ENCODE results near the gene SIRT6.
"Not testable (repeated sequence)": the region's sequence is repeated elsewhere in the genome, so short reads cannot be mapped to it uniquely, and the experiment has no call there.

SIRT6 gene

DNA sequence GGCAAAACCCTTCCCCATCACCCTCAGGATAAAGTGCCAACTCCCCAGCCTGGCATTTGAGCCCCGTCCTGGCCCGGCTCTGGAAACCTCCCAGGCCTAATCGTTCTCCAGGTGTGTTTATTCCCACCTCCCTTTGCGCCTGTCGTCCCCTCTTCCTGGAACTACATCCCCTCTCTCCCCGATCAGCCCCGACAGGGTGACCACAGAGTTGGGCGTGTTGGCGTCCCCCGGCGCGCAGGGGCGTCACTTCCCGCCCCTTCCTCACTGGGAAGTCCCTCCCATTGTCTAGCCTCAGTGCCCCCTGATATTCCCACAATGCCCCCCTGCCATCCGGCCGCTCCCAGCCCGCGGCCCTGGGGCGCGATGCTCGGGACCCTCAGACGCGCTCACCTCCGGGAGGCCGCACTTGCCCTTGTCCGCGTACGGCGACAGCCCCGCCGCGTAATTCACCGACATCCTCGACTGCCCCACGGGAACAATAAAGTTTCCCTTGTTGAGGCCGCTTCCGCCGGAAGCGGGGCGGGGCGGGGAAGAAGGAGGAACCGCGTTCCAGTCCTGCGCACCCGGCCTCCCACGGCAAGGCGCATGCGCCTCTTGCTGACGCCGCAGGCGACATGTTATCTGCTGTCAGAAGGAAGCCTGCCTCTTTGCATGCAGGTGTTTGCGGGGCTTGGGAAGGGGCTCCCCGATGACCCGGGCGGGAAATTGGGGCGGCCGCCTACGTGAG, at the start of gene SIRT6, which contains the start of gene ANKRD24:
TSS of gene SIRT6 (minus strand) at position 480 of the 727 bp plus-strand sequence. CDS start at position 456, 24 bp downstream.
TSS of gene ANKRD24 (plus strand) at position 606 of the 727 bp plus-strand sequence. CDS start 3,737 bp downstream, outside the sequence.
- peak; percentile 97 for DNase-seq (ENCODE audit: low spot score)

DNA sequence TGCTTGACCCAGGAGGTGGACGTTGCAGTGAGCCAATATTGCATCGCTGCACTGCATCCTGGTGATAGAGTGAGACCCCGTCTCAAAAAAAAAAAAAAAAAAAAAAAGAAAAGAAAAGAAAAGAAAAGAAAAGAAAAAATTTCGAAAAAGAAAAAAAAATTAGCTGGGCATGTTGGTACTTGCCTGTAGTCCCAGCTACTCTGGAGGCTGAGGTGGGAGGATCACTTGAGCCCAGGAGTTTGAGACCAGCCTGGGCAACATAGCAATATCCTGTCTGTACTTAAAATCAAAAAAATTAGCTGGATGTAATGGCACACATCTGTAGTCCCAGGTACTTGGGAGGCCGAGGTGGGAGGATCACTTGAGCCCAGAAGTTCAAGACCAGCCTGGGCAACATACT, 49.8 kb upstream of the SIRT6 start:
- not testable (repeated sequence) for DNase-seq (ENCODE audit: low spot score)

DNA sequence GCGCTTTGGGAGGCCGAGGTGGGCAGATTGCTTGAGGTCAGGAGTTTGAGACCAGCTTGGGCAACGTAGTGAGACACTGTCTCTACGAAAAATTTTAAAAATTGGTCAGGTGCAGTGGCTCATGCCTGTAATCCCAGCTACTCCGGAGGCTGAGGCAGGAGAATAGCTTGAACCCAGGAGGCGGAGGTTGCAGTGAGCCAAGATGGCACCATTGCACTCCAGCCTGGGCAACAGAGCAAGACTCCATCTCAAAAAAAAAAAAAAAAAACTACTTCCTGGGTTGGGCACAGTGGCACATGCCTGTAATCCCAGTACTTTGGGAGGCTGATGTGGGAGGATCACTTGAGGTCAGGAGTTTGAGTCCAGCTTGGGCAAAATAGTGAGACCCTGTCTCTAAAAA, 49.2 kb upstream of the SIRT6 start:
- DNase-seq (ENCODE audit: low spot score), result not testable (repeated sequence)

DNA sequence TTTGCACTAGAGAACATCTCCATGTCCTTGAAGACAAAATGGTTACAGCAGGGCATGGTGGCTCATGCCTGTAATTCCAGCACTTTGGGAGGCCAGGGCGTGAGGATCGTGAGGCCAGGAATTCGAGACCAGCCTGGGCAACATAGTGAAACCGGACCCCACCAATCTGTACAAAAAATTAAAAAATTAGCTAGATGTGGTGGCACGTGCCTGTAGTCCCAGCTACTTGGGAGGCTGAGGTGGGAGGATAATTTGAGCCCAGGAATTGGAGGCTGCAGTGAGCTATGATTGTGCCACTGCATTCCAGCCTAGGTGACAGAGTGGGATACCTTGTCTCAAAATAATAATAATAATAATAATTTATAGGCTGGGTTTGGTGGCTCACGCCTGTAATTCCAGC, 47.9 kb upstream of the SIRT6 start:
- DNase-seq (ENCODE audit: low spot score), result not testable (repeated sequence)

DNA sequence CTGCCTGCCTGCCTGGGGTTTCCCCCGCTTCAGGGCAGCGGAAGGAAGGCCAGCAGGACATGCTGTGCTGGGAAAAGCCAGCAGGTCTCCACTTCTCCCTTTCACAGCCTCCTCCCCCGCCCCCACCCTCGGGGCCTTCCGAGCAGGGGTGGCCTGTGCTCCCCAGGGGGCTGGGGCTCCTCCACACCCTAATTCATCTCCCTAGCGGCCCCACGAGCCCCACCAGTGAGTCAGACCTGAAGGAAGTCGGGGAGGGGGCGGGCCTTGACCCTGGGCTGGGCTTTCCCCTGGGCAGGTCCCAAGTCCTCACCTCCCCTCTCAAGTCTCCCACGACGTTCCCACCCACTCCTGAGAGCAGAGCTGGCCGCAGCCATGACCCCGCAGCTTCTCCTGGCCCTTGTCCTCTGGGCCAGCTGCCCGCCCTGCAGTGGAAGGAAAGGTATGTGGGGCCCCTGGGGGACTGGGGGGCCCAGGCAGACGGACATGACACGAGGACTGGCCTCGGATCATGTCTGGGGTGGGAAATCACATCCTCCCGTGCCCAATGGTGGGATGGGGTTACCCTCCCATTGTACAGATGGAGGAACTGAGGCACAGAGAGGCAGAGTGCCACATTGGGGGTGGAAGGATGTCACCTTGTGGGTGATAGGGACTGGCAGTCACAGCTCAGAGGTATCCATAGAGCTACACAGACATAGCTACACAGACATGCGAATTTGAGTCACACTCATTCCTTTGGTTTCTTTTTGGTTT, 47.0 kb upstream of the SIRT6 start, which contains the start of gene EBI3:
TSS of gene EBI3 (plus strand) at position 345 of the 753 bp plus-strand sequence. CDS start at position 373, 28 bp downstream.
- no peak for DNase-seq (ENCODE audit: low spot score)

DNA sequence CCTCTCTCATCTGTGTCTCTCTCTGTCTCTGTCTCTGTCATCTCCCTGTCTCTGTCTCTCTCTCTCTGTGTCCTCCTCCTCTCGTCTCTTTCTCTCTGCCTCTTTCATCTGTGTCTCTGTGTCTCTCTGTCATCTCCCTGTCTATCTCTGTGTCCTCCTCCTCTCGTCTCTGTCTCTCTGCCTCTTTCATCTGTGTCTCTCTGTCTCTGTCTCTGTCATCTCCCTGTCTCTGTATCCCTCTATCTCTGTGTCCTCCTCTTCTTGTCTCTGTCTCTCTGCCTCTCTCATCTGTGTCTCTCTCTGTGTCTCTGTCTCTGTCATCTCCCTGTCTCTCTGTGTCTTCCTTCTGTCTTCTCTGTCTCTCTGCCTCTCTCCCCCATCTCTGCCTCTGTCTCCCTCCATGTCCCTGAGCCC, 46.4 kb upstream of the SIRT6 start:
- no peak for DNase-seq (ENCODE audit: low spot score)

DNA sequence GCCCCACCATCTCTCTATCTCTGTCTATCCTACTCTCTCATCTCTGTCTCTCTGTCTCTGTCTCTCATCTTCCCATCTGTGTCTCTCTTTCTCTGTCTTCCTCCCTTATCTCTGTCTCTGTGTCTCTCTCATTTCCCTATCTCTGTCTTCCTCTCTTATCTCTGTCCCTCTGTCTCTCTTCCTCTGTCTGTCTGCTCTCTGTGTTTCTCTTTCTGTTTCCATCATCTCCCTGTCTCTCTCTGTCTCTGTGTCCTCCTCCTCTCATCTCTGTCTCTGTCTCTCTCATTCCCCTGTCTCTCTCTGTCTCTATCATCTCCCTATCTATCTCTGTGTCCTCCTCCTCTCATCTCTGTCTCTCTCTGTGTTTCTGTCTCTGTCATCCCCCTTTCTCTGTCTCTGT, 45.4 kb upstream of the SIRT6 start:
- DNase-seq (ENCODE audit: low spot score), result no peak

DNA sequence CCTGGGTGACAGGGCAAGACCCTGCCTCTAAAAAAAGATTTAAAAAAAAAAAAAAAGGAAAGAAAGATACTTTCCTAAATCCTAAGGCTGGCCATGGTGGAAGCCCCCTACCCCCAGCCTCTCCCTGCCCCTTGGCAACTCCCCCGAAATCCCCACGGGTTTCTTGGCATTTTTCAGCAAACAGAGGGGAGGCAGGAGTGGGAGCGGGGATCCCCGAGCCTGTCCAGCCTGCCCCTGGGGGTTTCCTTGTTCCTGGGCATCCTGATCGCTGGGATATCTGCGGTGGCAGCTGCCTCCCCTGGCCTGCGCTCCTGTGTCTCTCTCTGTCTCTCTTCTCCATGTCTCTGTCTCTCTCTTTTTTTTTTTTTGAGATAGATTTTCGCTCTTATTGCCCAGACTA, 43.5 kb upstream of the SIRT6 start:
- no peak for DNase-seq (ENCODE audit: low spot score)

DNA sequence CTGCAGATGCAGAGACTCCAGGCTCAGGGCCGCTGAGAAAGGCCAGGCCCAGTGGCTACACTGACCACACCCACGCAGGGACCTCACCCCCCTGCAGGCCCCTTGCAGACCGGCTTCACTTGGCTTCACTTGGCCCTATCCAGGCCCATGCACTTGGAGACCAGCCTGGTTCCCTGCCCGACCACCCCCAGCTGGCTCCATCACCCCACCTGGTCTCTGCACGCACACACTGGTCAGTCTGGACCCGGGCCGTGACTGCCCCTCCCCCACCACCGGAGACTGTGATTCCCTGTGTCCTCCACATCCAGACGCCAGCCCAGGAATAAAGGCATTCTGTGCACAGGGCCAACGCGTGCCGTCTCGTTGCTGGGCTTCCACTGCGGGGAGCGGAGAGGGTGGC, 42.1 kb upstream of the SIRT6 start:
- DNase-seq (ENCODE audit: low spot score), result no peak

DNA sequence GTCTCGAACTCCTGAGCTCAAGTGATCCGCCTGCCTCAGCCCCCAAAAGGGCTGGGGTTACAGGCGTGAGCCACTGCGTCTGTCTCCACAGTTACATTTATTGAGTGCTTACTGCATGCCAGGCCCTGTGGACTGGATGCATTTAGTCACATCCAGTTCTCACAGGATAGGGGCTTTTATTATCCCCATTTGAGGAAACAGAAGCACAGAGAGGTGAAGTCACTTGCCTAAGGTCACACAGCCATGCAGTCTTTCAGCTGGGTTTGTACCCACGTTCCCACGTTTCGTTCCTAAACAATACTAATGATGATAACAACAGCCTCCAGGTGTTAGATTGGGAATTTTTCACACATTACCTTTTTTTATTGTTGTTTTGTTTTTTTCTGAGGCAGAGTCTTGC, 37.8 kb upstream of the SIRT6 start:
- no peak for DNase-seq (ENCODE audit: low spot score)

DNA sequence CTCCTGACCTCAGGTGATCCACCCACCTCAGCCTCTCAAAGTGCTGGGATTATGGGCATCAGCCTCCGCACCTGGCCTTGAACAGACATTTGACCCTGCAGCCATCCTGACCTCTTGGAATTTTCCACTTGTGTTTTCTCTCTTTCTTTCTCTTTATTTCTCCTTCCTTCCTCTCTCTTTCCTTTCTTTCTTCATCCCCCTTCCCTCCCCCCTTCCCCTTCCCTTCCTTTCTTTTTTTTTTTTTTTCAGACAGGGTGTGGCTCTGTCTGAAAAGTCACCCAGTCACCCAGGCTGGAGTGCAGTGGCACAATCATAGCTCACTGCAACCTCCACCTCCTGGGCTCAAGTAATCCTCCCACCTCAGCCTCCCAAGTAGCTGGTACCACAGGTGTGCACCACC, 36.2 kb upstream of the SIRT6 start:
- DNase-seq (ENCODE audit: low spot score), result not testable (repeated sequence)

DNA sequence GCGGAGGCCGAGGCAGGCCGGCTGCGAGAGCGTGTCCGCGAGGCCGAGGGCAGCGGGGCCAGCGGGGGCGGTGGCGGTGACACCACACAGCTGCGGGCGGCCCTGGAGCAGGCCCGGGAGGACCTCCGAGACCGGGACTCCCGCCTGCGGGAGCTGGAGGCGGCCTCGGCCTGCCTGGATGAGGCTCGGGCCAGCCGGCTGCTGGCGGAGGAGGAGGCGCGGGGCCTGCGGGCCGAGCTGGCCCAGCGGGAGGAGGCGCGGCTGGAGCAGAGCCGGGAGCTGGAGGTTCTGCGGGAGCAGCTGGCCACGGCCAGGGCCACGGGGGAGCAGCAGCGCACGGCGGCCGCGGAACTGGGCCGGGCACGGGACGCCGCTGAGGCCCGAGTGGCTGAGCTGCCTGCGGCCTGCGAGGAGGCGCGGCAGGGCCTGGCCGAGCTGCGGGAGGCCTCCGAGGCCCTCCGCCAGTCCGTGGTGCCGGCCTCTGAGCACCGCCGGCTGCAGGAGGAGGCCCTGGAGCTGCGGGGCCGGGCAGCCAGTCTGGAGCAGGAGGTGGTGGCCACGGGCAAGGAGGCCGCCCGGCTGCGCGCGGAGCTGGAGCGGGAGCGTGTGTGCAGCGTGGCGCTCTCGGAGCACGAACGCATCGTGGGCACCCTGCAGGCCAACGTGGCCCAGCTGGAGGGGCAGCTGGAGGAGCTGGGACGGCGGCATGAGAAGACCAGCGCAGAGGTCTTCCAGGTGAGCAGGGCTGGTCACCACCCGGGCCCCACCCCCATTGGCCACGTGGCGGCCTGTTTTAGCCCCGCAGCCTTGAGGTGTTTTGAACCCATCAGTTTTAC, 35.3 kb upstream of the SIRT6 start:
- DNase-seq (ENCODE audit: low spot score), result no peak

DNA sequence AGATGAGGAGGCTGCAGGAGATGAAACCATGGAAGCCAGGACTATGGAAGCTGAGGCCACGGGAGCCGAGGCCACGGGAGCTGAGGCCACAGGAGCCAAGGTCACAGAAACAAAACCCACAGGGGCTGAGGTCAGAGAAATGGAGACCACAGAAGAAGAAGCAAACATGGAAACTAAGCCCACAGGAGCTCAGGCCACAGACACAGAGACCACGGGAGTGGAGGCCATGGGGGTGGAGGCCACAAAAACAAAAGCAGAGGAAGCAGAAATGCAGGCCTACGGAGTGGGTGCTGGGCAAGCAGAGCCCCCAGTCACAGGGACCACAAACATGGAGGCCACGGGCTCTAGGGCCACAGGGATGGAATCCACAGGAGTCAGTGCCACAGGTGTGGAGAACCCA, 34.5 kb upstream of the SIRT6 start:
- DNase-seq (ENCODE audit: low spot score), result no peak

DNA sequence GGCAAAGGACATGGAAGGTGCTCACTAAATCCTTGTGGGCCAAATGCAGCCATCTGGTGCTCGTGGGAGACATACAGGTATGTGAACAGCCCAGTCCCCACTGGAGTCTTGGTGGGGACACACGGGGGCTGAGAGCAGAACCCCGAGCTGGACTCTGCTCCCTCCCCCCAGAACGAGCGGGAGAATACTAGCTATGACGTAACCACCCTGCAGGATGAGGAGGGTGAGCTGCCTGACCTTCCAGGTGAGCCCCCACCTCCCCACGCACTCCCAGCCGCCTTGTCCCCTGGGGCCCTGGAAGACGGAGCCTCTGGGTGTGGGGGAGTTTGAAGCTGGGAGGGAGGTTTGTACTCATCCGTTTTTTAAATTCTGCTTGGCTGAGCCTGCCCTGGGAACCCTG, 33.4 kb upstream of the SIRT6 start:
- no peak for DNase-seq (ENCODE audit: low spot score)

DNA sequence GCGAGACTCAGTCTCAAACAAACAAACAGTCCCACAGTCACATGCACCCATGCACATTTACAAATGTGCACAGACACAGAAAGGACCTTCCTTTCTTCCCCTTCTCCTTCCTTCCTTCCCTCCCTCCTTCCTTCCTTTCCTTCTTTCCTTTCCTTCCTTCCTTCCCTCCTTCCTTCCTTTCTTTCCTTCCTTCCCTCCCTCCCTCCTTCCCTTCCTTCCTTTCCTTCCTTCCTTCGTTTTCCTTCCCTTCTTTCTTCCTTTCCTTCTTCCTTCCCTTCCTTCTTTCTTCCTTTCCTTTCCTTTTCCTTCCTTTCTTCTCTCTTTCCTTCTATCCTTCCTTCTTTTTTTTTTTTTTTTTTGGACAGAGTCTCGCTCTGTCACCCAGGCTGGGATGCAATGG, 30.8 kb upstream of the SIRT6 start:
- DNase-seq (ENCODE audit: low spot score), result no peak

DNA sequence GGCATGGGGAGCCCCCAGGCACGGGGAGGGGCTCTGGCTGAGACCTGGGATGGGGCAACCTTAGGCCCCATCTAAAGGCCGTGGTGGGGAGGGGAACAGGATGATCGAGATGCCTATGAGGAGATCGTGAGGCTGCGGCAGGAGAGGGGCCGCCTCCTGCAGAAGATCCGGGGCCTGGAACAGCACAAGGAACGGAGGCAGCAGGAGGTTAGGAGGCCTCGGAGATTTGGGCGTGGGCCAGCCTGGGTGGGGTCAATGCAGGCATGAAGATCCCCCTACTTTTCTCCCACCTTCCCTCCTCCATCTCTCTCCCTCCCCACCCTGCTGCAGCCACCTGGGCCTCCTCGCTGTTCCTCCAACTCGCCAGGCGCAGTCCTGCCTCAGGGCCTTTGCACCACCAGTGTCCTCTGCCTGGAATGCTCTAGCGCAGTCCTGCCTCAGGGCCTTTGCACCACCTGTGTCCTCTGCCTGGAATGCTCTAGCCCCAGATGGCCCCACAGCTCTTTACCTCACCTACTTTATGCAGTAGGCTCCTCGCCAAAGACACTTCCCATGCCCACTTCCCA, 27.9 kb upstream of the SIRT6 start:
- DNase-seq (ENCODE audit: low spot score), result no peak

DNA sequence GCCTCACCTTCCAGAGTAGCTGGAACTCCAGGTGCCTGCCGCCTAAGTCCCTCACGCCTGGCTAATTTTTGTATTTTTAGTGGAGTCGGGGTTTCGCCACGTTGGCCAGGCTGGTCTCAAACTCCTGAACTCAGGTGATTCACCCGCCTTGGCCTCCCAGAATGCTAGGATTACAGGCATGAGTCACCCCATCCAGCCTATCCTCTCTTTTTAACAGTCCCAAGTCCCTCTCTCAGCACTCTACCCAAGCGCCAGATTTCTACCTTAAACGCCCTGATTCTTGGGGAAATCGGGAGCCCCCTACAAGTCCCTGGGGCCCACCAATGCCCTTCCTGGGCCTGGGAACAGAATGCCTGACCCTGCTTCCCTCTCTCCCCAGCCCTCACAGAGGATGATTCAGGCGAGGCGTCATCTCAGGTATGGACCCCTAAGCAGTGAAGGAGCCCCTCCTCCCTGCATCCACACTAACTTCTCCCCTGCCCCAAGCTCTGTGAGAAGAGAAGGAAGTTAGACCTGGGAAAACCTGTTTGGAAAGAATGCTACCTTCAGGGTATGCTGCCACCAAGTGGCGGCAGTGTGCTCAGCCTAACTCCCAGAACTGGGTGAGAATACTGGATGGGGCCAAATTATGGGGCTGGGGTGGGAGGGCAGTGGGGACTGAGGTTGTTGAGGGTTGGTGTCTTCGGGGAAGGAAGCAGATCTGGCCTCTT, 26.2 kb upstream of the SIRT6 start:
- DNase-seq (ENCODE audit: low spot score), result peak; percentile 59

DNA sequence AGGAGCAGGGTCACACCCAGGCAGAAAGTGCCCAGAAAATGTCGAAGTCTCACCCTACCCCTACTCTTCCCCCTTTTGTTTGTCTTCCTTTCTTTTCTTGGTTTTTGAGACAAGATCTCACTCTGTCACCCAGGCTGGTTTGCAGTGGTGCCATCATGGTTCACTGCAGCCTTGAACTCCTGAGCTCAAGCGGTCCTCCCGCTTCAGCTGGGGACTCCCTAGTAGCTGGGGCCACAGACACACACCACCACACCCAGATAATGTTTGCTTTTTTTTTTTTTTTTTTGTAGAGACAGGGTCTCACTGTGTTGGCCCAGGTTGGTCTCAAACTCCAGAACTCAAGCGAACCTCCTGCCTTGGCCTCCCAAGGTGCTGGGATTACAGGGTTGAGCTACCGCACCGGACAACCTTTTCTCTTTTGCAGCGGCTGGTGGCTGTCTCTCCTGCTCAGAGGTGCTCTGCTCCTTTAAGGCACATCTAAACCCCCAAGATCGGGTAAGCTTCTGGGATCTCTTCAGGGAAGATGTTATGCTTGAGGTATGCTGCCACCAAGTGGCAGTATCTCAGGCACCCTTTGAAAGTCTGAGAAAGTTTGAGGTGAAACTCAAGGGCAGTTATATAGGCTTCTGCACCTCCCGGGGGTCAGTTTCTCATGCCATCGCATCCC, 24.6 kb upstream of the SIRT6 start:
- peak; percentile 72 for DNase-seq (ENCODE audit: low spot score)

DNA sequence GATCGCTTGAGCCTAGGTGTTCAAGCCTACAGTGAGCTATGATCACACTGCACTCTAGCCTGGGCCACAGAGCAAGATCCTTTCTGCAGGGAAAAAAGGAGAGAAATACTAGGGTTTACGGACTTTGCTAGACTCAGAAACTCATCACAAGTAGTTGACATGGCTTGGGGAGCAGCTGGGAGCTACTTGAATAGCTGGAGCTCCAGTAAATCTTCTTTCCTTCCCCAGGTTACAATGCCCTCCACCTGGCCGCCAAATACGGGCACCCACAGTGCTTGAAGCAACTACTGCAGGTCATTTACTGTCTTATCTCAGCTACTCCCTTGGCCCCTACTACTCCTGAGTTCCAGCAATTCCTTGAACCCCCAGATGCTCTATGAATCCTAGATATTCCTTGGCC, 19.4 kb upstream of the SIRT6 start:
- no peak for DNase-seq (ENCODE audit: low spot score)

DNA sequence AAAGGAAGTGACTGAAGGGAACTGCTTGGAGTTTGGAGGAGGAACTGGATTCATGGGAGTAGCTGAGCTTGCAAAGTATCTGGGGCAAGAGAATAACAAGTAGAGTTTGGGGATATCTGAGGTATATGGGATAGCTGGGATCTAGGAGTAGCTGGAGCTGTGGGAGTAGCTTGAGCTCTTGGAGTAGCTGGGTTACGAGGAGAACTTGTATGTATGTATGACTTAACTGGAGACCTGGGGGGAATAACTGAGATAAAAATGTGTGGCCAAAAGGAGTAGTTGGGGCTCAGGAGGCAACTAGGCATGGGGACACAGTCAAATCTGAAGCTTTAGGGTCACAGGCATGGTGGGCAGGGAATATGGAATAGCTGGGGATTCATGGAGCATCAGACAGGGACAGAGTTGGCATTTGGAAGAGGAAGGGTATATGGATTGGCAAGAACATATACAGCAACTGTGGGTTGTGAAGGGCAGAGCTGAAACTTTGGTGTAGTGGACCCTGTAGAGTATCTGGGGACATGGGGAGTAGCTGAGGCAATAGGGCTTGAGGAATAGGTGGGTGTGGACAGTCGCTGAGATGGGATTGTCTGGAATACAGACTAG, 18.7 kb upstream of the SIRT6 start:
- no peak for DNase-seq (ENCODE audit: low spot score)
